ENCODE measurements around the gene ELMO2.

Gene ELMO2

DNA sequence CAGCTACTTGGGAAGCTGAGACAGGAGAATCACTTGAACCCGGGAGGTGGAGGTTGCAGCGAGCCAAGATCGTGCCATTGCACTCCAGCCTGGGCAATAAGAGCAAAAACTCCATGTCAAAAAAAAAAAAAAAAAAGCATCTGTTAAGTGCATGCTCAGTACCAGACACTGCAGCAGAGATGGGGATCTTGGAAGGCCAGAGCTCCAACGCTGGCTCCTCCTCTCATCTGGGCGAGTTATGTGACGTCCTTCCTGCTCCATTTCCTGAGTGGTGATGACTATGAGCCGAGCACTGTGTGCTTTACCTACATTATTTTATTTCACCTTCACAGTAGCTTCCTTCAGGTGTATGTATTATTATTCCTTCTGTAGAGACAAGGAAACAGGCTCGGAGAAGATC, 59.6 kb downstream of the ELMO2 start:
- TF ChIP-seq EZH2 (IDR thresholded peaks at IDR 0.05; ENCODE audit: borderline replicate concordance, low read length): no peak
- no peak for TF ChIP-seq CTCF (IDR thresholded peaks at IDR 0.05; ENCODE audit: low read length)
- Histone ChIP-seq H3K27ac (ENCODE audit: low read depth, low read length, poor library complexity, severe bottlenecking) (no peak overlapping the region), H3K79me2 (ENCODE audit: insufficient read depth, low read length) (no peaks in the 10 kb centered on the region), H3K27me3 (ENCODE audit: insufficient read depth, low read length) (no peaks in the 10 kb centered on the region), H3K36me3 (ENCODE audit: insufficient read depth, low read length) (peaks cover 9% of the 10 kb centered on the region; the same call in 1 of the 2 replicates), H2AFZ (ENCODE audit: low read length) (no peak overlapping the region), H3F3A (ENCODE audit: insufficient read depth, low read length) (0 out of 2 replicates have a peak, but pooled peaks cover 2% of the 10 kb centered on the region), H3K4me1 (ENCODE audit: insufficient read depth, low read length, severe bottlenecking) (peaks cover 19% of the 10 kb centered on the region), H3K9me2 (ENCODE audit: low read depth, low read length) (no peaks in the 10 kb centered on the region), H3K4me2 (ENCODE audit: low read length) (no peak overlapping the region), H3K9me3 (ENCODE audit: low read length) (no peaks in the 10 kb centered on the region), H3K4me3 (ENCODE audit: low read depth, low read length, poor library complexity, severe bottlenecking) (no peak overlapping the region), H4K20me1 (ENCODE audit: insufficient read depth, low read length) (no peaks in the 10 kb centered on the region), H3K9ac (ENCODE audit: low read length) (no peak overlapping the region)

DNA sequence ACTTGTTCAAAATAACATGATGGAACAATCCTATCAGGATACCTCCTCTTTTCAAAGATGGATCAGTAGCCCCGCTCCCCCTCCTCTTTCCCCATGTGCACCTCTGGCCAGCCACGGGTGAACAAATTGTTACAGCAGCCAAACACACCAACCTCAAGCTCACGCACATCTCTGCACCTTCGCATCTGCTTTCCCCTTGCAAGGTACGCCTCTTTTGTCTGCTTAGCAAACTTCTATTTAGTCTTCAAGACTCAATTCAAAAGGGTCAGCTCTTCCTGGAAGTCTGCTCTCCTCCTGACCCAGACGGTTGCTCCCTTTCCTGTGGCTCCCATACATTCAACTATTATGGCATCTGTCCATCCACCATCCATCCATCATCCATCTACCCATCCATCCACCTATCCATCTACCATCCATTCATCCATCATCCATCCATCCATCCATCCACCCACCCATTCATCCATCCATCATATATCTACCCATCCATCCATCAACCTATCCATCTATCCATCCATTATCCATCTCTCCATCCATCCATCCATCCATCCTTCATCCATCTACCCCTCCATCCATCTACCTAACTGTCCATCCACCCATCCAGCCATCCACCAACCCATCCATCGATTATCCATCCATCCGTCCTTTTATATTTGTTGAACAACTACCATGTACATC, 61.8 kb downstream of the ELMO2 start:
- Histone ChIP-seq H3K27ac (ENCODE audit: low read depth, low read length, poor library complexity, severe bottlenecking) (no peak overlapping the region), H3K9ac (ENCODE audit: low read length) (no peak overlapping the region), H4K20me1 (ENCODE audit: insufficient read depth, low read length) (no peaks in the 10 kb centered on the region), H3K27me3 (ENCODE audit: insufficient read depth, low read length) (no peaks in the 10 kb centered on the region), H3K36me3 (ENCODE audit: insufficient read depth, low read length) (no peaks in the 10 kb centered on the region), H3K4me3 (ENCODE audit: low read depth, low read length, poor library complexity, severe bottlenecking) (no peak overlapping the region), H3K9me2 (ENCODE audit: low read depth, low read length) (no peaks in the 10 kb centered on the region), H3K9me3 (ENCODE audit: low read length) (no peaks in the 10 kb centered on the region), H3K79me2 (ENCODE audit: insufficient read depth, low read length) (no peaks in the 10 kb centered on the region), H2AFZ (ENCODE audit: low read length) (no peak overlapping the region), H3K4me2 (ENCODE audit: low read length) (no peak overlapping the region), H3F3A (ENCODE audit: insufficient read depth, low read length) (0 out of 2 replicates have a peak, but pooled peaks cover 2% of the 10 kb centered on the region), H3K4me1 (ENCODE audit: insufficient read depth, low read length, severe bottlenecking) (peaks cover 7% of the 10 kb centered on the region)
- TF ChIP-seq CTCF (IDR thresholded peaks at IDR 0.05; ENCODE audit: low read length): no peak
- TF ChIP-seq EZH2 (IDR thresholded peaks at IDR 0.05; ENCODE audit: borderline replicate concordance, low read length): no peak

GRCh38 chr20:46343975-46344357, 62.4 kb downstream of the ELMO2 start:
- no peaks in the 10 kb centered on the region for H3K79me2 ChIP-seq (ENCODE audit: insufficient read depth, low read length)
- H2AFZ ChIP-seq (ENCODE audit: low read length): no peak overlapping the region
- no peaks in the 10 kb centered on the region for H3K36me3 ChIP-seq (ENCODE audit: insufficient read depth, low read length)
- H3K4me1 ChIP-seq (ENCODE audit: insufficient read depth, low read length, severe bottlenecking): peaks cover under 1% of the 10 kb centered on the region
- H3K27ac ChIP-seq (ENCODE audit: low read depth, low read length, poor library complexity, severe bottlenecking): no peak overlapping the region
- no peaks in the 10 kb centered on the region for H3K9me3 ChIP-seq (ENCODE audit: low read length)
- 0 out of 2 replicates have a peak, but pooled peaks cover 2% of the 10 kb centered on the region for H3F3A ChIP-seq (ENCODE audit: insufficient read depth, low read length)
- H3K9ac ChIP-seq (ENCODE audit: low read length): no peak overlapping the region
- no peaks in the 10 kb centered on the region for H3K27me3 ChIP-seq (ENCODE audit: insufficient read depth, low read length)
- no peak overlapping the region for H3K4me3 ChIP-seq (ENCODE audit: low read depth, low read length, poor library complexity, severe bottlenecking)
- TF ChIP-seq EZH2 (IDR thresholded peaks at IDR 0.05; ENCODE audit: borderline replicate concordance, low read length): no peak
- no peak for TF ChIP-seq CTCF (IDR thresholded peaks at IDR 0.05; ENCODE audit: low read length)
- no peaks in the 10 kb centered on the region for H3K9me2 ChIP-seq (ENCODE audit: low read depth, low read length)
- no peaks in the 10 kb centered on the region for H4K20me1 ChIP-seq (ENCODE audit: insufficient read depth, low read length)
- no peak overlapping the region for H3K4me2 ChIP-seq (ENCODE audit: low read length)
